Panc1 (cell line): ENCODE measurements around the gene UBXN6. TPM values are rescaled to one million over a fixed set of nuclear protein-coding genes. Genes with fewer than 3 reads are reported as not detected.

Source experiments
- ATAC-seq: fragments of 200-7000 bp; cut with Tn5 transposase; 2 replicates; pipeline ENCODE4 v1.9.1; 2020; ENCODE audit warnings: mild to moderate bottlenecking, moderate library complexity
- BruUV-seq: library from RNA; stranded (reverse); fragments of 400-500 nt; replicated peaks from 2 replicates; lab custom pipeline; 2021; lab: Mats Ljungman, UMichigan
- CTCF ChIA-PET: fragments of 300-600 bp; sonication (Branson Sonifier 250); formaldehyde crosslinking; loops from one replicate; lab custom pipeline; 2022; ENCODE audit warnings: antibody characterized with exemption; lab: Charles Lee
- POLR2A ChIA-PET: fragments of 300-600 bp; sonication (Branson Sonifier 250); formaldehyde crosslinking; loops from one replicate; lab custom pipeline; 2022; ENCODE audit warnings: antibody characterized with exemption; lab: Charles Lee
- DNase-seq: peaks from one replicate; pipeline ENCODE4 v3.0.0-alpha.2; 2010; ENCODE audit warnings: low read depth, low spot score
- H3K27ac ChIP-seq: 2 replicates; pipeline ENCODE4 v1.5.1; 2011; ENCODE audit warnings: mild to moderate bottlenecking, low read length, inconsistent platforms
- H3K27me3 ChIP-seq: fragments of 200-500 bp; sonication (Bioruptor generic); 2 replicates; pipeline ENCODE4 v1.6.0; 2014; ENCODE audit warnings: low read length, inconsistent platforms; ENCODE audit not compliant: control insufficient read depth, insufficient read depth
- H3K36me3 ChIP-seq: fragments of 200-500 bp; sonication (Bioruptor generic); 2 replicates; pipeline ENCODE4 v1.5.1; 2014; ENCODE audit warnings: inconsistent platforms, mild to moderate bottlenecking, low read length, moderate library complexity; ENCODE audit not compliant: control insufficient read depth, insufficient read depth
- H3K4me1 ChIP-seq: 2 replicates; pipeline ENCODE4 v1.5.1; 2011; ENCODE audit warnings: inconsistent platforms, mild to moderate bottlenecking, low read length, moderate library complexity; ENCODE audit not compliant: control insufficient read depth, insufficient read depth
- H3K4me3 ChIP-seq, 2 experiments: 2 replicates each; pipeline ENCODE4 v1.5.1; 2011 to 2012; ENCODE audit warnings: low read depth in 2 of 2, low read length in 2 of 2, mild to moderate bottlenecking in 2 of 2, inconsistent platforms in 1 of 2, moderate library complexity in 1 of 2
- H3K9me3 ChIP-seq: fragments of 200-500 bp; sonication (Bioruptor generic); 2 replicates; pipeline ENCODE4 v1.5.1; 2014; ENCODE audit warnings: low read depth, mild to moderate bottlenecking, inconsistent platforms, low read length, moderate library complexity; ENCODE audit not compliant: control insufficient read depth, insufficient read depth
- POLR2AphosphoS5 ChIP-seq: IDR thresholded peaks from 2 replicates; pipeline ENCODE4 v1.6.1; 2012; ENCODE audit warnings: mild to moderate bottlenecking, low read depth, low read length, moderate library complexity
- SIN3A ChIP-seq: IDR thresholded peaks from 2 replicates; pipeline ENCODE4 v1.6.1; 2012; ENCODE audit warnings: low read depth, mild to moderate bottlenecking, low read length, moderate library complexity, borderline replicate concordance; ENCODE audit not compliant: insufficient read depth
- TCF7L2 ChIP-seq: IDR thresholded peaks from 2 replicates; pipeline ENCODE4 v1.6.1; 2011; ENCODE audit warnings: mild to moderate bottlenecking, low read depth, low read length, inconsistent platforms
- in situ Hi-C: cut with HindIII; loops from 2 replicates; pipeline ENCODE4 v1.10.0; 2016; ENCODE audit warnings: low sequenced_read_pairs, low pct_unique_long_range_greater_than_20kb
- intact Hi-C: fragments of 100-400 bp; cut with micrococcal nuclease; formaldehyde crosslinking; loops from one replicate; pipeline ENCODE4 v1.10.0; 2022; ENCODE audit not compliant: unreplicated experiment
- total RNA-seq: library from RNA; stranded (reverse); gene quantifications from one replicate; pipeline ENCODE4 v1.2.1, GENCODE V29; 2021; ENCODE audit not compliant: unreplicated experiment
- TF ChIP-seq, protein P1 (sequence below), 2 experiments: IDR thresholded peaks; 2 replicates each; pipeline ENCODE4 v1.6.1; 2011 to 2012; ENCODE audit warnings: low read depth in 2 of 2, control low read depth in 1 of 2, low read length in 1 of 2, mild to moderate bottlenecking in 1 of 2, moderate library complexity in 1 of 2; ENCODE audit not compliant: insufficient read depth in 1 of 2
- TF ChIP-seq, protein P2 (sequence below): fragments of 450-650 bp; IDR thresholded peaks from 2 replicates; pipeline ENCODE4 v1.5.1; 2017; ENCODE audit warnings: mild to moderate bottlenecking

Gene UBXN6
- total RNA-seq, 1 experiment from 2014 or later = 55.6 TPM

DNA sequence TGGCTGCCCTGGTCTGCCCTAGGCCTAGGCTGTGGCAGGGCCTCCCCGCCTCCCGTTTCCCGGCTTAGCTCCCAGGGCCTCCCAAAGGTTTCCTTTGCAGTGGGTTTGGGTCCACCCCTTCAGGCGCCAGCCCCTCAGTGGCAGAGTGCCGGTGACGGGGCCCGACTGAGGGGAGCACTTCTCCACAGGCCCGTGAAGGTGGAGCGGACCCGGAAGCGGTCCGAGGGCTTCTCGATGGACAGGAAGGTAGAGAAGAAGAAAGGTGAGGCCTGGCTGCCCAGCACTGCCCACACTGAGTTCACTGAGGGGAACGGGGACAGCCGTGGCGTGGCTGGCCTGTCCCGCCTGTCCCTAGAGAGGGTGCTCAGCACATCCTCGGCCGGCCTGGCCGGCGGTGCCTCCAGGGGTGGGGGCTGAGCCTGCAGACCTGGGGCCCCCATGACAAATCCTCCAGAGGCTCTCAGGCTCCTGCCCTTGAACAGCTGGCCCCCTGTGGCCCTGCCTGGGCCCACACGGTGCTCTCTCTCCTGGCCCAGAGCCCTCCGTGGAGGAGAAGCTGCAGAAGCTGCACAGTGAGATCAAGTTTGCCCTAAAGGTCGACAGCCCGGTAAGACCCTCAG lies 40.3 kb upstream of the UBXN6 start:
- Histone ChIP-seq H3K4me1 (no peaks in the 10 kb centered on the region), H3K27ac (no peak overlapping the region), H3K4me3 (no peak overlapping the region), H3K27me3 (no peaks in the 10 kb centered on the region), H3K36me3 (no peaks in the 10 kb centered on the region), H3K9me3 (no peaks in the 10 kb centered on the region)
- in situ Hi-C loops (no loop called here), intact Hi-C loops (no loop called here)
- no TSS peak for BruUV-seq
- ChIA-PET POLR2A (no interaction called here), CTCF (no interaction called here)
- no peak for ATAC-seq
- TF ChIP-seq SIN3A (no peak), POLR2AphosphoS5 (no peak), TCF7L2 (no peak)
- TF ChIP-seq, protein P1, sequence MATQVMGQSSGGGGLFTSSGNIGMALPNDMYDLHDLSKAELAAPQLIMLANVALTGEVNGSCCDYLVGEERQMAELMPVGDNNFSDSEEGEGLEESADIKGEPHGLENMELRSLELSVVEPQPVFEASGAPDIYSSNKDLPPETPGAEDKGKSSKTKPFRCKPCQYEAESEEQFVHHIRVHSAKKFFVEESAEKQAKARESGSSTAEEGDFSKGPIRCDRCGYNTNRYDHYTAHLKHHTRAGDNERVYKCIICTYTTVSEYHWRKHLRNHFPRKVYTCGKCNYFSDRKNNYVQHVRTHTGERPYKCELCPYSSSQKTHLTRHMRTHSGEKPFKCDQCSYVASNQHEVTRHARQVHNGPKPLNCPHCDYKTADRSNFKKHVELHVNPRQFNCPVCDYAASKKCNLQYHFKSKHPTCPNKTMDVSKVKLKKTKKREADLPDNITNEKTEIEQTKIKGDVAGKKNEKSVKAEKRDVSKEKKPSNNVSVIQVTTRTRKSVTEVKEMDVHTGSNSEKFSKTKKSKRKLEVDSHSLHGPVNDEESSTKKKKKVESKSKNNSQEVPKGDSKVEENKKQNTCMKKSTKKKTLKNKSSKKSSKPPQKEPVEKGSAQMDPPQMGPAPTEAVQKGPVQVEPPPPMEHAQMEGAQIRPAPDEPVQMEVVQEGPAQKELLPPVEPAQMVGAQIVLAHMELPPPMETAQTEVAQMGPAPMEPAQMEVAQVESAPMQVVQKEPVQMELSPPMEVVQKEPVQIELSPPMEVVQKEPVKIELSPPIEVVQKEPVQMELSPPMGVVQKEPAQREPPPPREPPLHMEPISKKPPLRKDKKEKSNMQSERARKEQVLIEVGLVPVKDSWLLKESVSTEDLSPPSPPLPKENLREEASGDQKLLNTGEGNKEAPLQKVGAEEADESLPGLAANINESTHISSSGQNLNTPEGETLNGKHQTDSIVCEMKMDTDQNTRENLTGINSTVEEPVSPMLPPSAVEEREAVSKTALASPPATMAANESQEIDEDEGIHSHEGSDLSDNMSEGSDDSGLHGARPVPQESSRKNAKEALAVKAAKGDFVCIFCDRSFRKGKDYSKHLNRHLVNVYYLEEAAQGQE (IDR thresholded peaks at IDR 0.05; ENCODE audit: insufficient read depth in 1 of 2, low read depth in 2 of 2, low read length in 1 of 2) = no peak
- TF ChIP-seq, protein P2, sequence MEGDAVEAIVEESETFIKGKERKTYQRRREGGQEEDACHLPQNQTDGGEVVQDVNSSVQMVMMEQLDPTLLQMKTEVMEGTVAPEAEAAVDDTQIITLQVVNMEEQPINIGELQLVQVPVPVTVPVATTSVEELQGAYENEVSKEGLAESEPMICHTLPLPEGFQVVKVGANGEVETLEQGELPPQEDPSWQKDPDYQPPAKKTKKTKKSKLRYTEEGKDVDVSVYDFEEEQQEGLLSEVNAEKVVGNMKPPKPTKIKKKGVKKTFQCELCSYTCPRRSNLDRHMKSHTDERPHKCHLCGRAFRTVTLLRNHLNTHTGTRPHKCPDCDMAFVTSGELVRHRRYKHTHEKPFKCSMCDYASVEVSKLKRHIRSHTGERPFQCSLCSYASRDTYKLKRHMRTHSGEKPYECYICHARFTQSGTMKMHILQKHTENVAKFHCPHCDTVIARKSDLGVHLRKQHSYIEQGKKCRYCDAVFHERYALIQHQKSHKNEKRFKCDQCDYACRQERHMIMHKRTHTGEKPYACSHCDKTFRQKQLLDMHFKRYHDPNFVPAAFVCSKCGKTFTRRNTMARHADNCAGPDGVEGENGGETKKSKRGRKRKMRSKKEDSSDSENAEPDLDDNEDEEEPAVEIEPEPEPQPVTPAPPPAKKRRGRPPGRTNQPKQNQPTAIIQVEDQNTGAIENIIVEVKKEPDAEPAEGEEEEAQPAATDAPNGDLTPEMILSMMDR = no peak
- no peak for DNase-seq

DNA sequence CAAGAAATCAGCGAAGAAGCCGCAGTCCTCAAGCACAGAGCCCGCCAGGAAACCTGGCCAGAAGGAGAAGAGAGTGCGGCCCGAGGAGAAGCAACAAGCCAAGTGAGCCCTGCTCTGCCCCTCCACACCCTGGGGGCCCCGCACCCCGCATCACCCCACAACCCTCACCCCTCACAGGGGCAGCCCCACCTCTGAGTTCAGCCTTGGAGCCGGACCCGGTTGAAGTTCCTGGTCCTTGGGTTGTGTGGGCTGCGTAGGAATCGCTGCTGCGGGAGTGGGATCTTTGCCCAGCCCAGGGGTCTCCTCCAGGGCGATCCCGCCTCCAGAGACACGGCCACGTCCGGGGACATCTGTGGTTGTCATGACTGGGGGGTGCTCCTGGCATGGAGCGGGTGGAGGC lies 38.7 kb upstream of the UBXN6 start:
- in situ Hi-C loops = no loop called here
- TF ChIP-seq SIN3A = no peak
- TF ChIP-seq, protein P1 (IDR thresholded peaks at IDR 0.05; ENCODE audit: insufficient read depth in 1 of 2, low read depth in 2 of 2, low read length in 1 of 2) = no peak
- no peak for DNase-seq
- Histone ChIP-seq H3K36me3 (no peaks in the 10 kb centered on the region), H3K27ac (no peak overlapping the region), H3K4me3 (no peak overlapping the region), H3K9me3 (no peaks in the 10 kb centered on the region), H3K4me1 (no peaks in the 10 kb centered on the region), H3K27me3 (no peaks in the 10 kb centered on the region)
- ChIA-PET POLR2A (no interaction called here), CTCF (no interaction called here)
- BruUV-seq = no TSS peak
- ATAC-seq = no peak
- intact Hi-C loops = no loop called here
